ENCODE data around the gene RAB9B. TPM values are rescaled to one million over a fixed set of nuclear protein-coding genes. Genes with fewer than 3 reads are reported as not detected.

Gene RAB9B
- total RNA-seq, 1 experiment from 2014 or later, result 0.31 TPM

- no peak overlapping the region for H4K91ac ChIP-seq (ENCODE audit: insufficient read length, low read depth, low read length)
- no peak overlapping the region for H4K8ac ChIP-seq (replicated peaks; ENCODE audit: insufficient read length, low read depth, low read length)
- H3T11ph ChIP-seq (ENCODE audit: low read length), result no peak overlapping the region
- no peak for DNase-seq
- H3K79me2 ChIP-seq (ENCODE audit: insufficient read depth, low read length), result no peaks in the 10 kb centered on the region
- no peak overlapping the region for H2BK15ac ChIP-seq (ENCODE audit: low read depth, low read length)
- H3K27me3 Mint-ChIP-seq (ENCODE audit: low read depth), result peaks cover 2% of the 10 kb centered on the region; the same call in 1 of the 2 replicates
- no peaks in the 10 kb centered on the region for H3K79me1 ChIP-seq (ENCODE audit: insufficient read depth, low read depth, low read length, poor library complexity, severe bottlenecking)
- no peak overlapping the region for H3K23ac ChIP-seq (ENCODE audit: insufficient read length, low read depth, low read length)
- H3K9ac ChIP-seq (ENCODE audit: extremely low read depth, insufficient read length, low read length), result no peak overlapping the region
- H2BK5ac ChIP-seq (ENCODE audit: insufficient read length, low read length), result no peak overlapping the region
- H4K20me1 ChIP-seq (ENCODE audit: control insufficient read depth, insufficient read depth, insufficient read length), result no peaks in the 10 kb centered on the region
- H3K56ac ChIP-seq (ENCODE audit: insufficient read length, low read depth, low read length), result no peak overlapping the region
- no peak overlapping the region for H2AK5ac ChIP-seq (ENCODE audit: insufficient read length, low read length)
- TF ChIP-seq CTCF (conservative IDR thresholded peaks at IDR 0.05), result no peak
- no peak overlapping the region for H2BK12ac ChIP-seq (ENCODE audit: insufficient read length, low read depth, low read length)
- no peak overlapping the region for H2BK120ac ChIP-seq (ENCODE audit: low read depth, low read length, poor library complexity, severe bottlenecking)
- no peak overlapping the region for H2BK20ac ChIP-seq (ENCODE audit: low read depth, low read length, poor library complexity, severe bottlenecking)
- peaks cover 0 to 41% of the 10 kb centered on the region in 2 experiments; a peak in 3 of 5 replicates for H3K9me3 Mint-ChIP-seq
- no peak overlapping the region for H4K5ac ChIP-seq (ENCODE audit: insufficient read length, low read depth, low read length)
- no peaks in the 10 kb centered on the region for H3K9me3 ChIP-seq (ENCODE audit: control insufficient read depth, low read depth, low read length)
- H3K14ac ChIP-seq (ENCODE audit: insufficient read depth, low read length), result no peak overlapping the region
- H3K4me3 Mint-ChIP-seq, result no peak overlapping the region
- no peak overlapping the region for H3K4me2 ChIP-seq (ENCODE audit: insufficient read depth, insufficient read length, low read length)
- H3K23me2 ChIP-seq (ENCODE audit: insufficient read length, low read depth, low read length, poor library complexity, severe bottlenecking), result no peaks in the 10 kb centered on the region
- H3K4ac ChIP-seq (ENCODE audit: low read depth, low read length), result no peak overlapping the region
- H3K27ac ChIP-seq (ENCODE audit: insufficient read length, low read depth, low read length), result no peak overlapping the region
- H3K4me1 ChIP-seq (ENCODE audit: insufficient read depth, low read length), result no peaks in the 10 kb centered on the region
- no peaks in the 10 kb centered on the region for H3K36me3 Mint-ChIP-seq (ENCODE audit: insufficient read depth in 1 of 3, low read depth in 3 of 3)
- no peak overlapping the region for H2AFZ ChIP-seq (ENCODE audit: low read length)
- no peak overlapping the region for H3K27ac Mint-ChIP-seq
- H3K4me1 Mint-ChIP-seq, result no peaks in the 10 kb centered on the region
- H3K27me3 ChIP-seq (ENCODE audit: insufficient read depth, low read length), result no peaks in the 10 kb centered on the region
- WGBS (ENCODE audit: extremely low coverage, insufficient read length, low lambda C conversion rate), result no CpG with 5 or more reads among the region's 5 CpGs
- H3K18ac ChIP-seq (ENCODE audit: insufficient read length, low read depth, low read length), result no peak overlapping the region
Observed at GRCh38 chrX:103847174-103847870, 15.3 kb upstream of the RAB9B start.
